GM18951 (cell line): ENCODE results near the gene ASCC1.

ENCODE experiments used
- POLR2A ChIP-seq: IDR thresholded peaks from 4 replicates; pipeline ENCODE4 v1.6.1; 2011; ENCODE audit warnings: mild to moderate bottlenecking; ENCODE audit not compliant: insufficient read length, insufficient read depth; ENCODE audit errors: extremely low read depth
- in situ Hi-C: fragments of 300-500 bp; cut with MboI; formaldehyde crosslinking; loops from one replicate; pipeline ENCODE4 v1.12.0; 2022; ENCODE audit warnings: low sequenced_read_pairs, mixed read lengths, inconsistent platforms; ENCODE audit not compliant: unreplicated experiment

ASCC1 gene

DNA sequence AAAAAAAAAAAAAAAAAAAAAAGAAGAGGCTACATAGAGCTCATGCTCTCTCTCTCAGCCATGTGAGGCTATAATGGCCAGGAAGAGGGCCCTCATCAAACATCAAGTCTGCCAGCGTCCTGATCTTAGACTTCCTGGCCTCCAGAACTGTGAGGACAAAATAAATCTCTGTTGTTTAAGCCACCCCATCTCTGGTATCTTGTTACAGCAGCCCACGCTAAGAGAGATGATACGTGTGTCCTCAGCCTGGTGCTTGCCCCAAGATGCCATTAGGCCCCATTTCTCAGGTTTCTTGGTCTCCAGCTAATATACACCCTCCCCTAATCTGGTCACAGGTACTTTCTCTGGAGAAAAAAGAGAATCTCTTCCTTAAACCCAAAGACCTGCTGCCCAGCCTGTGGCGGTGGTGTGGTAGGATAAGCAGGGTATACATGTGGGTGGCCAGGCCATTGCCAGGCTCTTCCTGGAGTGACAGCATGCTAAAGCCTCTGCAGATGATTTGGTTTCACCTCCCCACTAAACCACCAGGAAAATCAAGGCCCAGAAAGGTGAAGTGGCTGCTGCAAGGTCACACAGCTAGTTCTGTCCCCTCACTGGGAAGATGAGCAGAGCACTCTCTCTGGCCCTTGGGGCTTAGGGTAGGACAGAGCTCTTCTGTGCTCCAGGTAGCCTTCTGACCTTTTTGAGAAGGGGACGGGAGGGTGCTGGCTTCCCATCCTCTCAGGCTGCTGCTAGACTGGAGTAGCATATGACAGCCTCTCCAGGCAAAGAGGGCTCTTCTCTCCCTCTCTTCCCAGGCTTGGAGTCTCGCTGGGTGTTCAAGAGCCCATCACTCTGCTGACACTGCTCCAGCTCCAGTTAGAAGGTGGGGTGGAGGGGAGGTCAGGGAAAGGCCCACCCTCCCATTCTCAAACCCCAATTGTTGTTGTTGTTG, 133.0 kb downstream of the ASCC1 start:
- in situ Hi-C loops = no loop called here
- TF ChIP-seq POLR2A = no peak

DNA sequence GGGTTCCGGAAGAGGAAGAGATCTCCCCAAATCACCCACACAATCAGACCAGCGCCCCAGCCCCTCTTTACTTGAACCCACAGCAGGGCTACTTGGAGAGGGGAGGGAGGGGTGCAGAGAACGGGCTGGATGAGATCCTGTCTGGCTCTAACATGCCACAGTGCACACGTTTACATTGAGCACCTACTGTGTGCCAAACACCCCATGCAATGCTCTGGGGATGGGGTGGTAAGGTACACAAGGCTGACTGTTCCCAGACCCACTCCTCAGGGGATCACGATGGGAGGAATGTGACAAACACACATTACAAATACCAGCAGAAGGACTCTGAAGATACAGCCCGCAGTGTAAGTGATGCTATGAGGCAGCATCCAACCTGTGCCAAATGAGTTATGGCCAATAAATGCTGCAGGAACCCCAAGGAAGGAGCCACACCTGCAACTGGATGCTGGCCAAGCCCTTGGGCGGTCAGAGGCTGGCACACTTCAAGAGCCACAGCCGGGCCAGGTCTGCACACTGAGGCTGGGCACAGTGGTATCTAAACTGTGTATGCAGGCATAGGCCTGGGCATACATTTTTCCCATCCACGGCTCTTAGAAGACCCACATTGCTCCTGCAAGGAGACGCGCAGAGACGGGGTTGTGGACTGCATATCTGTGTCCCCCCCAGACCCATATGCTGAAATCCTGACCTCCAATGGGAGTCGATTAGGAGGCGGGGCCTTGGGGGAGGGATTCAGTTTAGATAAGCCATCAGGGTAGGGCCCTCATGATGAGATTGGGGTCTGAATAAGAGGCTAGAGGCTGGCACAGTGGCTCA, 134.1 kb downstream of the ASCC1 start:
- in situ Hi-C loops = no loop called here
- TF ChIP-seq POLR2A = no peak

DNA sequence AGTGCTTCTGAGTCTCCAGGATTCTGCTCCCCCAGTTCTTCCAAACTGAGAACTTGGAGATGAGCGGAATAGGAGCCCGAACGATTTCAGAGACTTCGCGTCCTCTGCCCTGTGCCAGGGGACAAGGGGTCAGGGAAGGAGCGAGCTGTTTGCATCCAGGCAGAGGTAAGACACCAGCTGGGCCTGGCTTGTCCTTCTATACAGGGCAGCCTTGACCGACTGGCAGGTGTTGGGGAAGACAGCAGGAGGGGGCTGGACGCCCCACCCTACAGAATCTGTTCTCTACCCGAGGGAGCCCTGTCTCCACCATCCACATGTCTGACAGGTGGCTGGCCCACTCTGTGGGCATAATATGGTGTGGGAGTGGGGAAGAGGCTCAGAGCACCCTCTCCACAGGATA, 134.9 kb downstream of the ASCC1 start:
- in situ Hi-C loops = no loop called here
- TF ChIP-seq POLR2A = no peak

- in situ Hi-C loops = no loop called here
- TF ChIP-seq POLR2A = no peak
Measured at GRCh38 chr10:72080042-72080975, 135.8 kb downstream of the ASCC1 start.

GRCh38 chr10:72079356-72079755, 136.7 kb downstream of the ASCC1 start:
- TF ChIP-seq POLR2A = no peak

DNA sequence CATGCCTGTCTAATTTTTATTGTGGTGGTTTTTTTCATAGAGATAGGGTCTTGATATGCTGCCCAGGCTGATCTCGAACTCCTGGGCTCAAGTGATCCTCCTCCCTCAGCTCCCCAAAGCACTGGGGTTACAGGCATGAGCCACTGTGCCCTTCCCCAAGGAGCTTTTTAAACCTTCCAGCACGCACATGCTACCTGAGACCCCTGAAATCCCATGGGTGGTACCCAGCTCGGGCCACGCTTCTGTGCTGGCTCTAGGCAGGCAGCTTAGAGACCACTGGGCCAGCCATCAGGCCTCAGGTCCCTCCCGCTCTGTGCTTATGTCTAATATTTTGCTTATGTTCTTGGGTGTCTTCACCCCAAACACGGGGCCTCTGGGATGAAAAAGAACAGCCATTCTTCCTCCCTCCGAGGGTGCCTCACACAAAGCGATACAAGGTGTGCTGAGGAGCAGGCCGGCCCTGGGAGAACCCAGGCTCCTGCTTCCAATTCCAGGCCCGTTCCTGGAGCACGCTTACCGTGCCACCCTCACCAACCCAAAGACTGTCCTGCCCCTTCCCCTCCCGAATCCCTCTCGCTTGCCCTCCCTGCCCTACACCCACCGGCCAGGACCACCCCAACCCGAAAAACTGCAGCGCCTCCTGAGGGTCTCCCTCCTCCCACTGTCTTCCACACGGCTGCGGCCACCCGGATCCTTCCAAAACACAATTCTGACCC, 138.6 kb downstream of the ASCC1 start:
- in situ Hi-C loops = no loop called here
- TF ChIP-seq POLR2A = no peak

More at GRCh38 chr10:72079356-72079755, 136.7 kb downstream of the ASCC1 start:
- in situ Hi-C loops = no loop called here

GRCh38 chr10:72076756-72077155, 139.3 kb downstream of the ASCC1 start:
- in situ Hi-C loops = no loop called here
- TF ChIP-seq POLR2A = no peak

DNA sequence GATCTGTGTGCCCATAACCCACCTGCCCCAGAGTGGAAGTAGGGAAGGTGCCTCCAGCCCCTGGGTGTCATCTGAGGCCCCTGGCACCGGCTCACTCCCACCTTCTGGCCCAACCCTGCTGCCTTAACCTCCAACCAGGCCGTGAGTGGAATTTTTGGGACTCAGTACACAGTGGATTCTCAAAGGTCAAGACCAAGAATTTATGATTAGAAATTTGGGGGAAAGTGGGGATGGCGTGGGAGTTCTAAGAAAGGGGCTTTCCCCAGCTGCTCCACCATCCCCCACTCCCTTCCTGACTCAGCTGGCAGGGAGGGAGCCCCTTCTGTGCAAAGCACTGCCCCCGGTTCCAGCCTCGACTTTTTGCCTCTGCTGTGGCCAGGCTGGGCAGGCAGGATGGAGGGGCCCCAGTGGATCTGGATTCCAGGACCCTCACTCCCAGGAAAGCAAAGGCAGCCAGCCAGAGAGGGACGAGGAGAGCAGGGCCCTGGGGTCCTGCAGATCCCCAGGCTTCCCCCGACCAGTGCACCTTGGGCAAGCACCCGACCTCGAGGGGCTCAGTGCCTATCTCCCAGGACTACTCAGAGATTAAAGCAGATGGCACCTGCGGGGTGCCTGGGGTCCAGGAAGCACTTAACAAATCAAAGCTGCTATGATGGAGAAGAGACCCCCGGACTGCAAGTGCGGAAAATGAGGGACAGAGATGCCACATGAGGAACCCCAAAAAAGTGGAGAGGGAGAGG, 140.5 kb downstream of the ASCC1 start:
- in situ Hi-C loops = no loop called here

GRCh38 chr10:72074574-72075375, 141.3 kb downstream of the ASCC1 start:
- no peak for TF ChIP-seq POLR2A
- in situ Hi-C loops = no loop called here

More for the DNA sequence above, 140.5 kb downstream of the ASCC1 start:
- TF ChIP-seq POLR2A = no peak

- in situ Hi-C loops = no loop called here
- TF ChIP-seq POLR2A = no peak
Measured at GRCh38 chr10:72073708-72074573, 142.1 kb downstream of the ASCC1 start.
